SK-N-DZ (cell line): ENCODE results near the gene SESN1.
A peak's percentile ranks its signal among the peaks of the same experiment; 100 is the strongest.

Experiments used
- DNase-seq: peaks from one replicate; pipeline ENCODE4 v3.0.0-alpha.2; 2015; ENCODE audit warnings: low spot score

The SESN1 gene

GRCh38 chr6:109062216-109062615 is 32.4 kb downstream of the SESN1 start:
- no peak for DNase-seq

- no peak for DNase-seq
Measured at GRCh38 chr6:109060571-109060970, 34.1 kb downstream of the SESN1 start.

- no peak for DNase-seq
Measured at GRCh38 chr6:109059571-109060021, 35.0 kb downstream of the SESN1 start.

GRCh38 chr6:109059153-109059552 is 35.5 kb downstream of the SESN1 start:
- DNase-seq, result no peak

- DNase-seq, result no peak
Measured at GRCh38 chr6:109058620-109059019, 36.0 kb downstream of the SESN1 start.

- DNase-seq, result no peak
Measured at GRCh38 chr6:109056661-109057060, 38.0 kb downstream of the SESN1 start.

- DNase-seq, result no peak
Measured at GRCh38 chr6:109055771-109056235, 38.8 kb downstream of the SESN1 start.

GRCh38 chr6:109053336-109053735 is 41.3 kb downstream of the SESN1 start:
- no peak for DNase-seq

- DNase-seq, result no peak
Measured at GRCh38 chr6:109052852-109053251, 41.8 kb downstream of the SESN1 start.

- no peak for DNase-seq
Measured at GRCh38 chr6:109052018-109052651, 42.5 kb downstream of the SESN1 start.

GRCh38 chr6:109051301-109052017 is 43.2 kb downstream of the SESN1 start:
- no peak for DNase-seq

GRCh38 chr6:109050447-109051102 is 44.1 kb downstream of the SESN1 start:
- DNase-seq, result no peak

GRCh38 chr6:109050012-109050411 is 44.6 kb downstream of the SESN1 start:
- no peak for DNase-seq

GRCh38 chr6:109048670-109049415 is 45.8 kb downstream of the SESN1 start:
- no peak for DNase-seq

GRCh38 chr6:109048176-109048575 is 46.5 kb downstream of the SESN1 start:
- no peak for DNase-seq

- no peak for DNase-seq
Measured at GRCh38 chr6:109045493-109045892, 49.2 kb downstream of the SESN1 start.

- DNase-seq, result no peak
Measured at GRCh38 chr6:109039795-109040194, 54.9 kb downstream of the SESN1 start.

- DNase-seq, result no peak
Measured at GRCh38 chr6:109038837-109039398, 55.7 kb downstream of the SESN1 start.

- no peak for DNase-seq
Measured at GRCh38 chr6:109036574-109037294, 57.9 kb downstream of the SESN1 start.

GRCh38 chr6:109034526-109034925 is 60.1 kb downstream of the SESN1 start:
- no peak for DNase-seq

GRCh38 chr6:109033655-109034054 is 61.0 kb downstream of the SESN1 start:
- DNase-seq, result peak; percentile 46
